K562 (cell line): ENCODE data around the gene MICAL2.

ENCODE experiments used
- FOS ChIP-seq: IDR thresholded peaks from 3 replicates; pipeline ENCODE4 v1.6.1; 2011; ENCODE audit not compliant: insufficient read length; ENCODE audit errors: extremely low read depth
- MTA1 ChIP-seq: fragments of 450-650 bp; IDR thresholded peaks from 2 replicates; pipeline ENCODE4 v1.6.1; 2017; ENCODE audit warnings: borderline replicate concordance
- RAD21 ChIP-seq, 2 experiments: fragments of 250-450 bp in 1 of 2; fragments of 450-650 bp in 1 of 2; sonication (Bioruptor Pico) in 1 of 2; formaldehyde crosslinking in 1 of 2; IDR thresholded peaks in 1 of 2; conservative IDR thresholded peaks in 1 of 2; 2 replicates each; pipeline versions ENCODE4 v1.4.0 to v1.8.0; 2020 to 2022; ENCODE audit warnings: mild to moderate bottlenecking in 2 of 2, moderate library complexity in 1 of 2
- TF ChIP-seq, protein P1 (sequence below): fragments of 450-650 bp; conservative IDR thresholded peaks from 2 replicates; pipeline ENCODE4 v1.6.1; 2016; ENCODE audit warnings: missing genetic modification characterization, low read depth, mild to moderate bottlenecking, missing compliant biosample characterization, moderate library complexity
- TF ChIP-seq, protein P2 (sequence below): sonication (generic); formaldehyde crosslinking; IDR thresholded peaks from 2 replicates; pipeline ENCODE4 v1.9.0; 2022; ENCODE audit warnings: mild to moderate bottlenecking, missing genetic modification reagents

DNA sequence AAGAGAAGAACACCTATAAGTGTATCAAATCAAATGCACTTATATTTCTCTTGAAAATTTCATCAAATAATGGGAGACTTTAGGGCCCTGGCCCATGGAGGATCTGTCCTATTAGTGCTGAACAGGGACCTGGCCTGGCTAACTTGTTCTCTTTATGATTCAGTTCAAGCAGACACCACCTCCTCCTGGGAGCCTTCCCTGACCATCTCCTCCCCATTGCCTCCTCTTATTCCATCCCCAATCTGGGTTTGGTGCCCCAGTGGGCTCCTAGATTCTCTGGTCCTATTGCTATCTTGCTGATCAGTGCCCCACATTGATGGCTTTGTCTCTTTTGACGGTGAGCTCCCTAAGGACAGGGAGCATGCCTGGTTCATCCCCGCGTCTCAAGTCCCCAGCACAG lies 60.1 kb downstream of the MICAL2 start:
- TF ChIP-seq MTA1: no peak
- TF ChIP-seq, protein P1, sequence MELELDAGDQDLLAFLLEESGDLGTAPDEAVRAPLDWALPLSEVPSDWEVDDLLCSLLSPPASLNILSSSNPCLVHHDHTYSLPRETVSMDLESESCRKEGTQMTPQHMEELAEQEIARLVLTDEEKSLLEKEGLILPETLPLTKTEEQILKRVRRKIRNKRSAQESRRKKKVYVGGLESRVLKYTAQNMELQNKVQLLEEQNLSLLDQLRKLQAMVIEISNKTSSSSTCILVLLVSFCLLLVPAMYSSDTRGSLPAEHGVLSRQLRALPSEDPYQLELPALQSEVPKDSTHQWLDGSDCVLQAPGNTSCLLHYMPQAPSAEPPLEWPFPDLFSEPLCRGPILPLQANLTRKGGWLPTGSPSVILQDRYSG: no peak
- TF ChIP-seq, protein P2, sequence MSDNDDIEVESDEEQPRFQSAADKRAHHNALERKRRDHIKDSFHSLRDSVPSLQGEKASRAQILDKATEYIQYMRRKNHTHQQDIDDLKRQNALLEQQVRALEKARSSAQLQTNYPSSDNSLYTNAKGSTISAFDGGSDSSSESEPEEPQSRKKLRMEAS: no peak
- no peak for TF ChIP-seq FOS
- no peak for TF ChIP-seq RAD21 (CRISPR knock-in tag; conservative IDR thresholded peaks at IDR 0.05 in 1 of 2, IDR thresholded peaks at IDR 0.05 in 1 of 2)
